GM19043 (cell line): ENCODE results near the gene OGA.

Source experiments
- ATAC-seq: cut with Tn5 transposase; IDR thresholded peaks from one replicate; pipeline ENCODE4 v1.9.1; 2021; ENCODE audit warnings: low read depth; ENCODE audit not compliant: unreplicated experiment

The OGA gene

GRCh38 chr10:101762736-101763135 lies 55.5 kb downstream of the OGA start:
- ATAC-seq = no peak

- no peak for ATAC-seq
Observed at GRCh38 chr10:101761226-101761625, 57.0 kb downstream of the OGA start.

DNA sequence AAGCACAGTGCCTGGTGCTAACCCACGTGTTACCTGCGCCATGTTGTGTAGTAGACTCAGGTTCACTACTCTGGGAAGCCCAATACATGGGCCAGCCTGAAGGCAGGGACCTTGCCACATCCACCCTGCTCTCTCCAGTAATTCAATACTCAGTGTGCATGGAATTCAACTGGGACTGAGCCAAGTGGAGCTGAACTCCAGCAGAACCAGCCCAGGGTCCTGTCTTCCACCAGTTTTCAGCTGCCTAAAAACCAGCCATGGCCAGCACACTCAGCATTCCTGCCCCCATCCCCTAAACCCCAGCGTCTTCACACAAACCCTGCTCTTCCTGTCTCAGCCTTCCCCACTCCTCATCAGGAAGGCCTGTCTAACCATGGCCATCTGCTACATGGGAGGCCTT lies 57.7 kb downstream of the OGA start:
- no peak for ATAC-seq

GRCh38 chr10:101759309-101760247 lies 58.7 kb downstream of the OGA start:
- no peak for ATAC-seq

DNA sequence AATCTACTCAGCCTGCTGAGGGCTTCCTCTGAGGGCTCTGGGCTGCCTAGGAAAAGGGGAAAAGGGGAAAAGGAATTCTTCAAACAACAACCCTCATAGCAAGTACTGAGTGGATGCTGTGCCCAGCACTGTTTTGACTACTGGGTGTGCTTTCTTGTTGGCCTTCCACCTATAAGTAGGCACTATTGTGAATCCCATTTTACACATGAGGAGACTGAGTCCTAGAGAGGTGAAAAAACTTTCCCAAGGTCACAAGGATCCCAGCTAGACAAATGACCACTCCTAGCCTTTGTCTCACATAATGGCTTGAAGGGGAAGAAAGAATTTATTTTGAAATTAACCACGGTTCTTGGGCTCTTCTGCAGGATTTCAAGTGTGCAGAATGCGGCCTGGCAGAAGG lies 59.4 kb downstream of the OGA start:
- ATAC-seq = no peak

- no peak for ATAC-seq
Observed at GRCh38 chr10:101752241-101752640, 66.0 kb downstream of the OGA start.

DNA sequence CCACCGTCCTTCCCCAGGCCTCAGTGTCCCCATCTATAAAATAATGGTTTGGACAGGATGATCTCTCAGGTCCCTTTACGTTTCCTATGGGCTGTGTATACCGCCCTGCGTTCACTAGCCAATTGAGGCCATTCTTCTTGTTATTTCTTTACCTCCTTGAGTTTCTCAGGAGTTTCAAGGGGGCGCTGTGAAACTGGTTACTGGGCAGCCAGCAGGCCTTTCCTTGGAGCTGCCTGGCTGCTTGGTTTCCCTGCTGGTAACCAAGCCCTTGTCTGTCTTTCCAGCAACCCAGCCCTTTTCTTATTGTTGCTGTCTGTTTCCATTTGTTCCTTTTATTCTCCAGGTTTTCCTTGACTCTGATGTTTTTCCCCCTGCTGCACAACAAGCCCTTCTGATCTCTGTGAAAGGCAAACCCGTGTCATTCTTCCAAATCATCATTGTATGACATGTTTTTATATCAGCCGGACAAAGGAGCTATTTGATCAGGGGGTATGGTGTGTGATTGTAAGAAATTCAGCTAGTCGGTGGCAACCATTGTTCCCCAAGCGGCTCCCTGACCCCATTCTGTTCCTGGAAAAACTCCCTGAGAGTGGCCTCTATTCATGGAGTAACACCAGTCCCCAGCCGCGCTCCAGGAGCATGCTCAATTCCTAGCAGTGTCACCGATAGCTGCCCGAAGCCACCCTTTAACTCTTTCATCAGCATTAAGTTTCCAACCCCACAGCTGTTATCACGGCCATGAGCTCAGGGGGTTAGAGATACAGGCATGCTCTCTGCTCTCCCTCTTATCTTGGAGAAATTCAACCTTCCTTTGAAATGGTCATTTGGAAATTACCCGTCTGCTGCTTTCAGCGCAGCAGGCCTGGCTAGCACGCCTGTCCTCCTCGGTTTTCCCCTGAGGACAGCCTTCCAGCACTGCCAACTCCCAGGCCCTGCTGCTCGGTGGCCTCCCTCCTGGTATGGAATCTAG lies 68.9 kb downstream of the OGA start:
- no peak for ATAC-seq

GRCh38 chr10:101748496-101748895 lies 69.7 kb downstream of the OGA start:
- ATAC-seq = no peak

GRCh38 chr10:101745074-101745696 lies 73.1 kb downstream of the OGA start:
- no peak for ATAC-seq

GRCh38 chr10:101744267-101744666 lies 74.0 kb downstream of the OGA start:
- no peak for ATAC-seq

- no peak for ATAC-seq
Observed at GRCh38 chr10:101741938-101742337, 76.3 kb downstream of the OGA start.

- no peak for ATAC-seq
Observed at GRCh38 chr10:101736666-101737065, 81.6 kb downstream of the OGA start.
